CD4-positive, CD25-positive, alpha-beta regulatory T cell (primary cell): ENCODE results near the gene DIS3. TPM values are rescaled to one million over a fixed set of nuclear protein-coding genes. Genes with fewer than 3 reads are reported as not detected.
A peak's percentile ranks its signal among the peaks of the same experiment; 100 is the strongest.
"Not testable (repeated sequence)": the region's sequence is repeated elsewhere in the genome, so short reads cannot be mapped to it uniquely, and the experiment has no call there.

ENCODE experiments used
- ATAC-seq, 2 donors: fragments of 150-1000 bp; cut with Tn5 transposase; one replicate each; pipeline ENCODE4 v1.10.0; 2021; ENCODE audit warnings: low read depth in 2 of 2, moderate number of reproducible peaks in 2 of 2, moderate library complexity in 1 of 2
- DNase-seq, 3 donors: peaks; one replicate each; pipeline versions ENCODE4 v3.0.0 to v3.0.0-alpha.2; 2012 to 2022; ENCODE audit warnings: mixed read lengths in 1 of 3
- H3K27ac ChIP-seq: one replicate; pipeline ENCODE4 v1.7.0; 2013; ENCODE audit warnings: mild to moderate bottlenecking, low read length; ENCODE audit not compliant: insufficient read depth, poor library complexity, severe bottlenecking
- H3K27me3 ChIP-seq: one replicate; pipeline ENCODE4 v1.7.0; 2013; ENCODE audit warnings: low read length; ENCODE audit not compliant: control insufficient read depth, insufficient read depth
- H3K36me3 ChIP-seq: one replicate; pipeline ENCODE4 v1.7.0; 2013; ENCODE audit warnings: mild to moderate bottlenecking, low read length, moderate library complexity; ENCODE audit not compliant: control insufficient read depth, insufficient read depth
- H3K4me1 ChIP-seq: 2 replicates; pipeline ENCODE4 v1.7.0; 2013; ENCODE audit warnings: mild to moderate bottlenecking, low read length; ENCODE audit not compliant: insufficient read depth, control insufficient read depth, poor library complexity, severe bottlenecking
- H3K4me3 ChIP-seq: one replicate; pipeline ENCODE4 v1.7.0; 2013; ENCODE audit warnings: low read depth, mild to moderate bottlenecking, low read length, moderate library complexity
- H3K9me3 ChIP-seq, 2 experiments: 1 replicate in 1 of 2; 2 replicates in 1 of 2; pipeline ENCODE4 v1.7.0; 2013; ENCODE audit warnings: low read length in 2 of 2, mild to moderate bottlenecking in 1 of 2, moderate library complexity in 1 of 2; ENCODE audit not compliant: control insufficient read depth in 2 of 2
- H3K27ac Mint-ChIP-seq, 3 donors: one replicate each; pipeline ENCODE4 v1.8.0; 2020 to 2022; ENCODE audit warnings: mild to moderate bottlenecking in 3 of 3, mixed read lengths in 3 of 3, moderate library complexity in 2 of 3
- H3K27me3 Mint-ChIP-seq: one replicate; pipeline ENCODE4 v1.8.0; 2022; ENCODE audit warnings: mild to moderate bottlenecking, mixed read lengths
- H3K36me3 Mint-ChIP-seq: one replicate; pipeline ENCODE4 v1.8.0; 2020; ENCODE audit warnings: mixed read lengths
- H3K4me1 Mint-ChIP-seq, 4 donors: one replicate each; pipeline ENCODE4 v1.8.0; 2020 to 2022; ENCODE audit warnings: mixed read lengths in 4 of 4, mild to moderate bottlenecking in 1 of 4
- H3K4me3 Mint-ChIP-seq, 4 donors: one replicate each; pipeline ENCODE4 v1.8.0; 2020 to 2022; ENCODE audit warnings: mild to moderate bottlenecking in 4 of 4, mixed read lengths in 4 of 4, moderate library complexity in 3 of 4
- H3K9me3 Mint-ChIP-seq, 7 donors: one replicate each; pipeline ENCODE4 v1.8.0; 2020 to 2022; ENCODE audit warnings: mixed read lengths in 7 of 7, mild to moderate bottlenecking in 3 of 7, moderate library complexity in 2 of 7
- polyA plus RNA-seq, 4 donors: library from polyadenylated mRNA; unstranded; fragments of 300-500 nt; fragmentation: Illumina TruSeq; gene quantifications; one replicate each; pipeline ENCODE4 v1.2.3, GENCODE V29; 2021
- total RNA-seq: library from RNA; stranded (reverse); gene quantifications from one replicate; pipeline ENCODE4 v1.2.3, GENCODE V29; 2022

Gene DIS3
- total and polyA plus RNA-seq, 5 donors from 2014 or later, result 15.1 to 46.7 (median 18.7) TPM

- H3K4me1 ChIP-seq, result peaks cover 41% of the 10 kb centered on the region
- Mint-ChIP-seq H3K36me3 (peaks cover 15% of the 10 kb centered on the region), H3K9me3 (peaks cover 0 to 2% (median 0%) of the 10 kb centered on the region in 7 donors), H3K4me3 (peak overlapping the region; percentile 91 to 97 (median 96)), H3K27ac (peak overlapping the region; percentile 89 to 92 (median 90)), H3K4me1 (peaks cover 34 to 64% (median 50%) of the 10 kb centered on the region in 4 donors), H3K27me3 (no peaks in the 10 kb centered on the region)
- DNase-seq, result peak in 1 of 3 donors; percentile 7
- no peaks in the 10 kb centered on the region for H3K9me3 ChIP-seq
- H3K27me3 ChIP-seq, result no peaks in the 10 kb centered on the region
- no peak for ATAC-seq
- H3K27ac ChIP-seq, result peak overlapping the region; percentile 73
- H3K36me3 ChIP-seq, result peaks cover 6% of the 10 kb centered on the region
- H3K4me3 ChIP-seq, result peak overlapping the region; percentile 93
Observed at GRCh38 chr13:72728290-72728605, 53.5 kb downstream of the DIS3 start.

DNA sequence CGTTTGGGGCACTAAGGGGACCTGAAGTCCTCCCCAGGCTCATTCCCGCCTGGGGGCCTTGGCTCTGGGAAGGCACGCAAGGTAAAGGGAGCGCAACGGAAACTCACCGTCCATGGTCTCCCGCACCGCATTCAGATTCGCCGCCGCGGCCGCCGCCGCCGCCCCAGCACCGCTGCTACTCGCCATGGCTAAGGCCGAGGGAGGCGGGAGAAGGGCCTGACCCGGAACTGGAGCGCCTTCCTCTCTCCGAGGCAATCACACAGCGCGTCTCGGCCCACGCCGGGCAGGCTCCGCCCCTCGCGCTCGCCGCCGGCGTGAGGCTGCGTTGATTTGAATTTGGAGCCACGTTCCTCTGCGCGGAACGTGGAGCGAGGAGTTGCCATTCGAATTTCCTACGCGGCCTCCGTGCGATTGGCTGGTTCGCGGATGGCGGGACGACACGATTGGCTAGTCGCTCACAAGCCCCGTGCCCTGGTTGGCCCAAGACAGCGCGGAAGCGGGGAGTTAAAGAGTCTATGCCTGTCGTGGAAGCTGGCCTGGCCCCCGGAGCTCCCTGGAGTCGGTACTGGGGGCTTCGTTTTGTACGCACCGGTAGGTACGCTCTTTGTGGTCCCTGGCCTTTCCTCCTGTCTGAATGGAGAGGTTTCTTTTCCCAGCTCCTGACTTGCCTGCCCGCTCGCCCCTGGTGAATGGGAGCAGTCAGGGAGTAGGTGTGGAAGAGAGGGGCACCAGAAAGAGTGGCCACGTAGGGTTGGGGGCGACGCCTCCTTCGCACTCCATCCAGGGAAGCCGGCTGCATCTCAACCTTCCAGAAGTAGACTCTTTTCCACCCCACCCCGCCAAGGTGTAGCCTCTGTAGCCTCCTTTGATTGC is 54.0 kb downstream of the DIS3 start, which contains the start of the genes BORA and MZT1:
Gene BORA, plus strand, starts transcription at position 507 of the 873 bp plus-strand sequence. CDS start 1,018 bp downstream, outside the sequence.
Gene MZT1, minus strand, starts transcription at position 213 of the 873 bp plus-strand sequence. Its CDS starts 27 bp downstream, at position 186.
- H3K9me3 Mint-ChIP-seq, result no peaks in the 10 kb centered on the region
- H3K27ac Mint-ChIP-seq, result peak within 1 kb of the TSS; percentile 89 to 92 (median 90)
- H3K27ac ChIP-seq, result peak within 1 kb of the TSS; percentile 73
- H3K4me3 ChIP-seq, result peak within 1 kb of the TSS; percentile 93
- H3K9me3 ChIP-seq, result no peaks in the 10 kb centered on the region
- H3K4me1 ChIP-seq, result peaks cover 41% of the 10 kb centered on the region
- H3K4me3 Mint-ChIP-seq, result peak within 1 kb of the TSS; percentile 91 to 97 (median 96)
- peaks cover 40 to 68% (median 55%) of the 10 kb centered on the region in 4 donors for H3K4me1 Mint-ChIP-seq
- H3K36me3 ChIP-seq, result peaks cover 2% of the 10 kb centered on the region
- H3K27me3 Mint-ChIP-seq, result no peaks in the 10 kb centered on the region
- DNase-seq (peak; percentile 90 to 99 (median 96)), ATAC-seq (peak; percentile 96)
- H3K27me3 ChIP-seq, result no peaks in the 10 kb centered on the region
- H3K36me3 Mint-ChIP-seq, result peaks cover 17% of the 10 kb centered on the region

GRCh38 chr13:72726726-72727416 is 54.8 kb downstream of the DIS3 start:
- H3K4me3 Mint-ChIP-seq, result peak overlapping the region; percentile 91 to 97 (median 96)
- no peaks in the 10 kb centered on the region for H3K9me3 Mint-ChIP-seq
- H3K4me1 Mint-ChIP-seq, result peaks cover 40 to 72% (median 59%) of the 10 kb centered on the region in 4 donors
- H3K27ac ChIP-seq, result peak overlapping the region; percentile 70
- no peaks in the 10 kb centered on the region for H3K27me3 Mint-ChIP-seq
- H3K27ac Mint-ChIP-seq, result peak overlapping the region; percentile 88 to 92 (median 90)
- no peaks in the 10 kb centered on the region for H3K9me3 ChIP-seq
- ATAC-seq (peak; percentile 0 to 2), DNase-seq (peak; percentile 23 to 59 (median 48))
- H3K36me3 ChIP-seq, result peaks cover 2% of the 10 kb centered on the region
- peak overlapping the region; percentile 93 for H3K4me3 ChIP-seq
- H3K4me1 ChIP-seq, result peaks cover 41% of the 10 kb centered on the region
- H3K27me3 ChIP-seq, result no peaks in the 10 kb centered on the region
- H3K36me3 Mint-ChIP-seq, result peaks cover 17% of the 10 kb centered on the region

- not testable (repeated sequence) for H3K27me3 Mint-ChIP-seq
Observed at GRCh38 chr13:72726185-72726584, 55.5 kb downstream of the DIS3 start.

DNA sequence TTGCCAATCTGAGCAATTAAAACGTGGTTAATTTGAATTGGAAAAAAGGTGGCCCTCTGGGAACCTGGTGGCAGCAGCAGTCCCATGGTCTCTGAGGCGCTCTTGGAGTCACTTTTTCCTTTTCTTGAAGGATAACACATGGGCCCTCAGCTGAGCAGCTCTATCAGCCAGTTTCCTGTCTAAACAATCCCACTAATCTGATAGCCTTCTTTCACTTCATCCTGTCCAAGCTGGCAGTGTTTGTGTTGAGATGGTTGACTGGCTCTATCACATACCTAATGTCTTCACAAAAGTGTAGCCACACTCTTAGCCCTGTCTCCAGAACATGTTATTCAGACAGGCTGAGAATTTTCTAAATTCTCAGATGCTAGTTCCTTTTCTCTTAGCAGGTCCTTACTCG is 64.9 kb downstream of the DIS3 start:
- Mint-ChIP-seq H3K4me1 (peaks cover 10 to 44% (median 36%) of the 10 kb centered on the region in 4 donors), H3K9me3 (peaks cover 0 to 15% (median 3%) of the 10 kb centered on the region in 7 donors), H3K4me3 (no peak overlapping the region), H3K27me3 (no peaks in the 10 kb centered on the region), H3K36me3 (peaks cover 69% of the 10 kb centered on the region), H3K27ac (no peak overlapping the region)
- Histone ChIP-seq H3K27ac (no peak overlapping the region), H3K4me3 (no peak overlapping the region), H3K27me3 (no peaks in the 10 kb centered on the region), H3K4me1 (no peaks in the 10 kb centered on the region), H3K36me3 (peaks cover 59% of the 10 kb centered on the region), H3K9me3 (peaks cover 1 to 6% of the 10 kb centered on the region in 2 experiments)
- DNase-seq (no peak), ATAC-seq (no peak)

More at GRCh38 chr13:72726185-72726584, 55.5 kb downstream of the DIS3 start:
- H3K9me3 Mint-ChIP-seq, ATAC-seq, H3K27ac ChIP-seq, H3K27me3 ChIP-seq, H3K36me3 ChIP-seq, DNase-seq, H3K9me3 ChIP-seq: not testable (repeated sequence)
- Mint-ChIP-seq H3K4me3 (peak overlapping the region; percentile 91 to 97 (median 96)), H3K27ac (peak overlapping the region; percentile 56 to 92 (median 90)), H3K4me1 (peaks cover 41 to 71% (median 56%) of the 10 kb centered on the region in 4 donors), H3K36me3 (peaks cover 18% of the 10 kb centered on the region)
- Histone ChIP-seq H3K4me1 (peaks cover 41% of the 10 kb centered on the region), H3K4me3 (peak overlapping the region; percentile 93)

Other genes starting within 250 kb of the DIS3 start
- gene MZT1, start 54.3 kb downstream of the DIS3 start, total RNA-seq, result 8.8 TPM
- 1 to 10 TPM; 6.1 to 8.0 (median 7.2) TPM for gene MZT1, start 54.3 kb downstream of the DIS3 start, polyA plus RNA-seq
- 7.0 TPM for gene BORA, start 54.0 kb downstream of the DIS3 start, total RNA-seq
- 10 to 100 TPM in 3 of 4 donors, 1 to 10 TPM in 1; 9.2 to 13.1 (median 11.4) TPM for gene BORA, start 54.0 kb downstream of the DIS3 start, polyA plus RNA-seq
- 34.1 TPM for gene PIBF1, start 233 bp upstream of the DIS3 start, total RNA-seq
- 10 to 100 TPM; 13.6 to 21.4 (median 18.5) TPM for gene PIBF1, start 233 bp upstream of the DIS3 start, polyA plus RNA-seq